ENCODE results near the gene MRPL34. TPM values are rescaled to one million over a fixed set of nuclear protein-coding genes. Genes with fewer than 3 reads are reported as not detected.

The MRPL34 gene
- total and polyA plus RNA-seq, 9 of the 15 experiments (the other 6 are each of a cell fraction or from before 2014, with no cell fraction given) = 11.5 to 256 (median 72.5) TPM

DNA sequence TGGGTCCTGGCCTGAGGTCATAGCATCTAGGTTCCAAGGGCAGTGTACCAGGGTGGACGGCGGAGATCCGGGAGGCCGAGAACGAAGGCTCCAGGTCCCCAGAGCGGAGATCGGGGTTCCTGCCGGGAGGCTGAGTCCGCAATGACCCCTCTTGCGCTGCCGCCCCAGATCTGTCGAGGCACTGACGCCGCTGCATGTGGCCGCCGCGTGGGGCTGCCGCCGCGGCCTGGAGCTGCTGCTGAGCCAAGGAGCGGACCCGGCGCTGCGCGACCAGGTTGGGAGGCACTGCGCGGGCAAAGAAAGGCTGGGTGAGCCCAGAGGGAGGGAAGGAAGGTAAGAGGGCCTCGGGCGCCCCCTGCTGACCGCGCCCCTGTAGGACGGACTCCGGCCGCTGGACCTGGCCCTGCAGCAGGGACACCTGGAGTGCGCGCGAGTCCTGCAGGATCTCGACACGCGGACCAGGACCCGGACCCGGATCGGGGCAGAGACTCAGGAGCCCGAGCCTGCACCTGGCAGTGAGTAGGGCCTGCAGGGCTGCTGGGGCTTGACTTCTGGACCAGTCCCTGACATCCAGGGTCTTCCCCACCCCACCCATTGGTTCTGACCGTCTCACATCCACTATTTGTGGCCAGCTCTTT, 23.1 kb upstream of the MRPL34 start (continued):
- no peak for TF ChIP-seq CHD7 (IDR thresholded peaks at IDR 0.05; ENCODE audit: low read depth, low read length)
- TF ChIP-seq EZH2 (IDR thresholded peaks at IDR 0.05; ENCODE audit: borderline replicate concordance, low read depth, low read length) = no peak
- no peak for TF ChIP-seq PHTF2 (CRISPR knock-in tag; IDR thresholded peaks at IDR 0.05)
- peak; percentile 41 for TF ChIP-seq HMGN3 (IDR thresholded peaks at IDR 0.05; ENCODE audit: borderline replicate concordance, extremely low read depth, insufficient read length, low read depth, low read length)
- TF ChIP-seq, protein P1, sequence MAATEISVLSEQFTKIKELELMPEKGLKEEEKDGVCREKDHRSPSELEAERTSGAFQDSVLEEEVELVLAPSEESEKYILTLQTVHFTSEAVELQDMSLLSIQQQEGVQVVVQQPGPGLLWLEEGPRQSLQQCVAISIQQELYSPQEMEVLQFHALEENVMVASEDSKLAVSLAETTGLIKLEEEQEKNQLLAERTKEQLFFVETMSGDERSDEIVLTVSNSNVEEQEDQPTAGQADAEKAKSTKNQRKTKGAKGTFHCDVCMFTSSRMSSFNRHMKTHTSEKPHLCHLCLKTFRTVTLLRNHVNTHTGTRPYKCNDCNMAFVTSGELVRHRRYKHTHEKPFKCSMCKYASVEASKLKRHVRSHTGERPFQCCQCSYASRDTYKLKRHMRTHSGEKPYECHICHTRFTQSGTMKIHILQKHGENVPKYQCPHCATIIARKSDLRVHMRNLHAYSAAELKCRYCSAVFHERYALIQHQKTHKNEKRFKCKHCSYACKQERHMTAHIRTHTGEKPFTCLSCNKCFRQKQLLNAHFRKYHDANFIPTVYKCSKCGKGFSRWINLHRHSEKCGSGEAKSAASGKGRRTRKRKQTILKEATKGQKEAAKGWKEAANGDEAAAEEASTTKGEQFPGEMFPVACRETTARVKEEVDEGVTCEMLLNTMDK (IDR thresholded peaks at IDR 0.05; ENCODE audit: borderline replicate concordance, insufficient read depth, low read depth, low read length, poor library complexity, severe bottlenecking) = peak; percentile 51
- TF ChIP-seq ZNF764 (CRISPR knock-in tag; IDR thresholded peaks at IDR 0.05; ENCODE audit: low read depth) = no peak
- no peak for TF ChIP-seq SAFB (IDR thresholded peaks at IDR 0.05; ENCODE audit: borderline replicate concordance, low read depth, low read length)
- TF ChIP-seq ZNF133 (CRISPR knock-in tag; IDR thresholded peaks at IDR 0.05) = no peak
- no peak for TF ChIP-seq U2AF1 (optimal IDR thresholded peaks at IDR 0.05; ENCODE audit: low read depth, low read length)
- no peak for TF ChIP-seq IFI16 (CRISPR knock-in tag; IDR thresholded peaks at IDR 0.05)

Measured in K562 (cell line).